GM21528 (cell line): ENCODE measurements around the gene TMEM260.
"Not testable (repeated sequence)": the region's sequence is repeated elsewhere in the genome, so short reads cannot be mapped to it uniquely, and the experiment has no call there.

Experiments used
- ATAC-seq: cut with Tn5 transposase; IDR thresholded peaks from one replicate; pipeline ENCODE4 v1.9.1; 2021; ENCODE audit warnings: mild to moderate bottlenecking, moderate library complexity; ENCODE audit not compliant: unreplicated experiment, low FRiP score

The TMEM260 gene

DNA sequence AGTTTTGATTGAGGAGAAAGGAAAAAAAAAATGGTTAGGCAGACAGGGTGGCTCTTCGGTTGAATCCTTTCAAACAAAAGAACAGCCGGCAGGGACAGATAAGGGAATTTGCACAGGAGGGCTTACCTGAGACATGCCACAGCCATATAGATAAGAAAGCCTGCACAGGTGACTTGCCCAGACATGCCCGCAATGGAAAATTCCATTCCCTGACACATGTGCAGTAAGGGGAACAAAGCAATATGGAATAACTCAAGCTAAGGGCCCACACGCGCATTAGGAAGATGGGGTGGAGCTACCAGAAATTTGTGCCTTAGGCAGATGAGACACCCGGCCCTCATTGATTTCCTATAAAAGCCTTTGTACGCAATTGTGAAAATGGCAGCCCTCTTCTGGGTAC lies 86.7 kb downstream of the TMEM260 start:
- no peak for ATAC-seq

DNA sequence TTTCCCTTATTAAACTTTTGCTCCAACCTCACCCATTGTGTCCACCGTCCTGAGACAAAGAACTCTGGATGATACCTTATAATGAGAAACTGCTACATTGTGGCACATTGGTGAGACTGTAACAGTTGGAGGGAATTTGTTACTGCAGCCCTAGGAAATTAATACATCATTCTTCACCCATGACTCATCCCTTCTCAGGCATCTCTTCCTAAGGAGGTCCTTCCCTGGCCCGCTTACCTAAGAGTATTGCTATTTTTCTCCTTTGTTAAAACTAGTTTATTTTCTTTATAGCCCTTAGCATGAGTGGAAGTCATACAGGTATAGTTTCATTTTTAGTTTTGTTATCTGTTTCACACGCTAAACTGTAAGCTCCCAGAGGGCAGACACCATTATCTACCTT lies 87.1 kb downstream of the TMEM260 start:
- ATAC-seq: no peak

DNA sequence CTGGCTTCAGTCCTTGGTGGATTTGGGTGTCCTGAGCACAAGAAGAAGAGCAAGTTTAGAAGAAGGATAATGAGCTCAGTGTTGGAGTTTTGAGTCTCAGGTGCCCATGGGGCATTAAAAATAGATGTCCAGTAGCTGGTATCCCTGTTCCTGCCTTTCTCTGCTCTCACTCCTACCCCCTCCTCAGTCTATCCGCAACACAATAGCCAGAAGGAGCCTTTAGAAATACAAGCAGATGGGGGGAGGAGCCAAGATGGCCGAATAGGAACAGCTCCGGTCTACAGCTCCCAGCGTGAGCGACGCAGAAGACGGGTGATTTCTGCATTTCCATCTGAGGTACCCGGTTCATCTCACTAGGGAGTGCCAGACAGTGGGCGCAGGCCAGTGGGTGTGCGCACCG lies 87.7 kb downstream of the TMEM260 start:
- ATAC-seq: not testable (repeated sequence)

DNA sequence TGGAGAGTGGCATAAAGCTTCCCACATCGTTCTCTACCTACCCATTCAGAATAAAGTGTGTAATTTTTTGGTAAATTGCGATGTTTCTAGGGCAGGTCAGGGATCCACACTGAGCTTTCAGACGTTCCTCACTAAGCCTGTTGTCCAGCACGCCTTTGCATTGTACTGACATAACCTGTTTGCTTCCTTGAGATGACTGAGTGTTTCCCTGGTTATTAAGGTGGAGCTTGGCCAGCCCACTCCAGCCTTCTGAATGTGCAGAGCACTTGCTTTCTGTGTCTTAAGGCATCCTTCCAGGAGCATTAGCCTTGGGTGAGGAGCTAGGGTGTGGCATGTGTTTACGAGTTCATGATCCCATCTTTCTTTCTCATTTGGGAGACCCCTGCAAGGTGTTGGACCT lies 96.4 kb downstream of the TMEM260 start:
- ATAC-seq: no peak

DNA sequence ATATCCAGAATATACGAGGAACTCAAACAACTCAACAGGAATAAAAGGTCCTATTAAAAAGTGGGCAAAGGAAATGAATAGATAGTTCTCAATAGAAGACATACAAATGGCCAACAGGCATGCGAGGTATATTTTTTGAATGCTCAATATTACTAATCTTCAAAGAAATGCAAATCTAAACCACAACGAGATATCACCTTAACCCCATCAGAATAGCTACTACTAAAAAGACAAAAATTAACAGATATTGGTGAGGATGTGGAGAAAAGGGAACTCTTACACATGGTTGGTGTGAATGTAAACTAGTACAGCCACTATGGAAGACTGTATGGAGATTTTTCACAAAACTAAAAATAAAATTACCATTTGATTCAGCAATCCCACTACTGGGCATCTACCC lies 99.2 kb downstream of the TMEM260 start:
- no peak for ATAC-seq

DNA sequence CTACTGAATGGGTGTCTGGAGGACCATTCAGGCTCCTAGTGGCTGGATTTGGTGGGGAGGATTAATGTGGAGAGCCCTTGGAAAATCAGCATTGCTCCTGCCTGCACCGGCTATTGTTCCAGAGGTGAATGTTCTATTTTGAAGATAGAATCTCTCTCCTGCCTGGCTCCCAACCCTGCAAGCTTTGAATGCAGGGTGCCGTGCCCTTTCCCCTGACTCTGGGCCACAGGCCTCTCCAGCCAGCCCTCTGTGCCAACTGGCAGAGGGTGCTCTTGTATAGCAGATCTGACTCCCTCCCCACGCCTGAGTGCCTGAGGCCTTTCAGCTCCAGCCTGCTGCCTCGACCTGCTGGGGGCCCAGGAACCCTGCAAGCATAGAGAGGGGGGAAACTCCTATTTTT lies 106.8 kb downstream of the TMEM260 start:
- no peak for ATAC-seq

DNA sequence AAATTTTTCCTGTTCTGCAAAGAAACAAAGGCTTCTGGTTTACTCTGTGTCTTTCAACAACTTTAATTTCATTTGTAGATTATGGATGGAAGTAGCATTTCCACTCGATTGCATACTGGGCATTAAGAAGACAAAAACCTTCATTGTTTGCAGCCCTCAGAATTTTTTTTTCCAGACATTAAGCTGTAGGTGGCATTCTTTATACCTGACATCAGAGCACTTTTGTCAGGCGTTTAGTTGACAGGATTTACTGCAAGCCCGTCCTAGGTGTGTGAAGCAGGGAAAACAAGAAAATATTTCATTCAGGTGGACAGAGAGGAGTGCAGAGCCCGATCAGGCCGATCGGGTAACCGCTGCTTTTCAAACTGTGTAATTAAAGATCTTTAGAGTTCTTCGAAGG lies 107.5 kb downstream of the TMEM260 start:
- no peak for ATAC-seq

DNA sequence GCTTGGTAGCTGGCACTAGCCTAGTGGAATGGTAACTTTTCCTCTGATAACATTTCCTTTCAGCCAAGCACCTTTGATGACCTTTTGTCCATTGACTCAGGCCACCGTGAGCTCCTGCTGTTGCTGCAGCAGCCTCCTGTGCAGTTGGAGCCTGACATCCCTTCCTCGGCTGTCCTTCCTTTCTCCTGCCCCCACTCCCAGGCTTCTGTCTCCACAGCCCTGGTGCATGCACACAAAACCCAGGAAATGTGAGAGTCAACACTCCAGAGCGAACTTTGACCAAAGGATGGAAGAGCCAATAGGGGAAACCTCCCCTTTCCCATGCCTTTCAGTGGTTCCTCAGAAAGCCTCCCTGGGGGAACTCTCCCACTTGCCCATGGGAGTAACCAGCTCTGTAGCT lies 115.0 kb downstream of the TMEM260 start:
- no peak for ATAC-seq

DNA sequence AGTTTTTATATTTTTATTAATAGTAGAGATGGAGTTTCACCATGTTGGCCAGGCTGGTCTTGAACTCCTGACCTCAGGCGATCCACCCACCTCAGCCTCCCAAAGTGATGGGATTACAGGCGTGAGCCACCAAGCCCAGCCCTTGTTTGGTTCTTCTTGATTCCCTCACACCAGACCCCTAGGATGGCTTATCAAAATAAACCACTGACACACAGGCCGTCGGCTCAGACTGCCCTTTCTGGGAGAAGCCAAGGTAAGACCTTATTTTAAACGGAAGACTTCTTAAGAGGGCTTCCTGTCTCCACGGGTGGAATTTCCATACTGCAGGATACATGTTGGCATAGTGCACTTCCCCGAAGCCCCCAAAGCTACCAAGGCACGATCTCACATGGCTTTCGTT lies 115.6 kb downstream of the TMEM260 start:
- not testable (repeated sequence) for ATAC-seq
